CD4-positive, alpha-beta T cell treated with Interleukin-6 for 4 hours (primary cell): ENCODE data around the gene PRSS27.

ENCODE experiments used
- DNase-seq: peaks from one replicate; pipeline ENCODE4 v3.0.0-alpha.2; 2020; ENCODE audit warnings: mixed read lengths

The PRSS27 gene

GRCh38 chr16:2749936-2750335, 29.9 kb upstream of the PRSS27 start:
- DNase-seq: no peak

DNA sequence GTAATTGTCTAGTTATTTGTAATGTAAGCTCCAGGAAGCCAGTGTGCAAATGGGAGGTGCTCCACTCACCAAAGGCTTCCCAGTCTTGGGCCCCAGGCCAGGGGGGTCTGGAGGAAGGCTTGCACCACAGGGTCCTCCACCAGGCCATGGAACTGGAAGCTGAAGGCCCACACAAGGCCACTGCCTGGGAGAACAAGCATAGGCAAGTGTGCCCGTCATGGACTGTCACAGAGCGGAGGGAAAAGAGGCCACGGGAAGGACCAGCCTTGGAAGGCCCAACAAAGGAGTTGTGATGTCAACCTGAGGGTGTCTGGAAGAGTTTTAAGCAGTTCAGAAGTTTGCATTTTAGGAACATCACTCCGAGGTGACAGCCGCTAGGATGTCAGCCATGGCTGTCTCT, 29.5 kb upstream of the PRSS27 start:
- DNase-seq: no peak

- no peak for DNase-seq
Observed at GRCh38 chr16:2748757-2749455, 28.9 kb upstream of the PRSS27 start.

- no peak for DNase-seq
Observed at GRCh38 chr16:2745961-2746360, 25.9 kb upstream of the PRSS27 start.

- no peak for DNase-seq
Observed at GRCh38 chr16:2745116-2745890, 25.3 kb upstream of the PRSS27 start.

DNA sequence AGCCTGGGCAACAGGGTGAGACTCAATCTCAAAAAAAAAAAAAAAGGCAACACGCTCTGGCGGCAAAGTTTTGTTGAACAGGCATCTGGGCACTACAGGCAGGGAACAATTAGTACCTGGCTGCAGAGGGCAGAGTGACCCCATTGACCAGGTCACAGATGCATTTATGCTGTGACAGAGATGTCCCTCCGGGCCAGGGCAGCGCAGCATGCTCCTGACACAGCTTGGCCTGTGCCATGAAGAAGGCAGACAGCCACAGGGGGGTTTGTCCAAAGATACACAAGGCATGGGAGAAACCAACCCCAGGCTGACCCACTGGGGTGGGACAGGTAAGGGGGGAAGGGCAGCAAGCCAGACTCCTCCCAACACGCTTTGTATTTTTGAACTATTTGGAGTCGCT, 24.7 kb upstream of the PRSS27 start:
- DNase-seq: no peak

DNA sequence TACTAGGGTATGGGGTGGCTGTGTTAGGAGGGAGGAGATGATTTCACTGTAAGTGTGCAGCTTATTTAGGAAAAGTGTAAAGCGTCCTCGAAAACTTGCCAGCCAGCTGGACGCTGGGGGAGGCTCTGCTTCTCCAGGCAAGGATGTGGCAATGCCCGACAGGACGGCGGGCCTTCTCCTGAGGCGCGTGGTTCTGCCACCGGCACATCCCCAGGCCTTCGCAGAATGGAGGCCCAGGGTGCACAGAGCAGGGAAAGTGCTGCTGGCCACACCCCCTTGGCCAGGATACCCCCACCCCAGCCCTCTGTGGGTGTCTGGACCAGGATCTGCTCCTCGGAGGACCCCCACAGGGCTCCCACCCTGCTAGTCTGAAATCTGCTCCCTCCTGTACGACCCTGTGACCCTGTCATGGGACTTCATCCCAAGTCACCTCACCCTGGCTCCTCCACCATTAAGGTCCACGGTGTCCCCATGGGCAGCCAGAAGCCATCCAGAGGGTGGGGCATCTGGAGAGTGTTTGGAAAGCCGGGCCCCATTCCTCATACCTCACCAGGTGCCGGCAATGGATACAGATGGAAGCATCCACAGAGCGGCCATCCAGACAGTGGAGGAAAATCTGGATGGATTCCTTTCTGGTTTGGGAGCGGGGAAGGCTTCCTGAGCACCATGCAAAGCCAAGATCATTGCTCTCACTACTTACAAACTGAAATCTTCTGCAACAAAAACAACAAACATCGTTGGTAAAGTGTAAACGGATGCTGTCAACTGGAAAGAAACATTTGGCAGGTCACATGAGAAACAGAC, 23.2 kb upstream of the PRSS27 start:
- no peak for DNase-seq

DNA sequence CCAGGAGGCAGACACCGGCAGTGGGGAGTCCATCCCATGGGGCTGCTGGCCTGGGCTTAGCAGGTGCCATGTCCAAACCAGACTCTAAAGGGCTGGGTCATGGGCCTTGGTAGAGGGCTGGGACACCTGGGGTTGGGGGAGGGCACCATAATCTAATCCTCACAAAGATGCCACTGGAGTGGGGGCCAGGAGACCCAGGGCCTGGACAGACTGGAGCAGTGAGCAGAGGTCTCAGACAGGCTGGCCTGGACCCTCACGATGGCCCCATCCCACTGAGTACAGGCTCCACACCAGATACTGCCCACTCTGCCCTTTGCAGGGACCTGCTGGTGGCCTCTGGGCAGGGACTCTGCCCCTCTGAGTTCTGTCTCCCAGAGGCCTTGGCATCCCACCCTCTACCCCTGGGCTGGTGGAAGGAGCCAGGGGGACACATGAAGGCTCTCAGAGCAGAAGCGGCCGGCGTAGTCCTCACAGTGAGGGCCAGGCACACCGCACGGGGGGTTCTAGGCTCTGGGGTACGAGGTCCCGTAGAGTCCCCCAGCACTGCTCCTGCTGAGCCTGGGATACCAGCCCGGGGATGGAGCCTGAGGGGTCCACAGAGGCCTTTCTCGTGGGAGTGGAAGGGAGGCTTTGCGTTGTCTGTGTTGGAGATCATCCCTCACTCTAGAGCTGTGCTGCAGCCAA, 22.4 kb upstream of the PRSS27 start:
- no peak for DNase-seq

DNA sequence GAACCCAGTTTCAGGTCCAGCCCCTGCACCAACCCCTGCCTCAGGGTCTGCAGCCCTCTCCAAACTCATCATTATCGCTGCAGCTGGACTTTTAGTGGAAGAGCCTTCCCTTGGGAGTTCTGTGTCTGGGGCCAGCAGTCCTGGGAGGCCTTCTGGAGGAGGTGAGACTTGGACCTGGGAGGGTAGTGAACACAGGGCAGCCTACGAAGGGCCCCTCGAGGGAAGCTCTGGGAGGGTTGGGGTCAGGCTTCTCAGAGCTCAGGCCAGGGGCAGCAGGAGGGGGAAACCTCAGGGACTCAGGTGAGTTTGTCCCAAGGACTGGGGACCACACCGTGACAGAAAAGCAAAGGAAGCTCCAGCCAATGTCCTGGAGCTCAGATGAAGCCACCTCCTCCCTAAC, 21.1 kb upstream of the PRSS27 start:
- no peak for DNase-seq

- no peak for DNase-seq
Observed at GRCh38 chr16:2740476-2740875, 20.5 kb upstream of the PRSS27 start.

- no peak for DNase-seq
Observed at GRCh38 chr16:2739625-2740430, 19.8 kb upstream of the PRSS27 start.

DNA sequence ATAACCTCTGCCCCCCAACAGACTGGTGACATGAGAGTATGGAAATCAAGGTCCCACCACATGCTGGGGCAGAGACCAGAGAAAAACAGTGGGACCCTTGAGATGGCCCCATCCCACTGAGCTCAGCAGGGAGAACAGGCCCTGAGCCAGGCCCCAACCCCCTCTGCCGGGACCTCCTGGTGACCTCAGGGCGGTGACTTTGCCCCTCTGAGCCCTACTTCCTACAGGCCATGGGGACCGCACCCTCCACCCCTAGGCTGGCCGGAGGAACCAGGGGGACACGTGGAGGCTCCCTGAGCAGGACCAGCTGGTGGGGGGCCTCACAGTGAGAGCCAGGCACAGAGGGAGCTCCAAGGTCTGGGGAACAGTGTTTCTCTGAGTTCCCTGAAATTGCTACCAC, 18.6 kb upstream of the PRSS27 start:
- DNase-seq: no peak

DNA sequence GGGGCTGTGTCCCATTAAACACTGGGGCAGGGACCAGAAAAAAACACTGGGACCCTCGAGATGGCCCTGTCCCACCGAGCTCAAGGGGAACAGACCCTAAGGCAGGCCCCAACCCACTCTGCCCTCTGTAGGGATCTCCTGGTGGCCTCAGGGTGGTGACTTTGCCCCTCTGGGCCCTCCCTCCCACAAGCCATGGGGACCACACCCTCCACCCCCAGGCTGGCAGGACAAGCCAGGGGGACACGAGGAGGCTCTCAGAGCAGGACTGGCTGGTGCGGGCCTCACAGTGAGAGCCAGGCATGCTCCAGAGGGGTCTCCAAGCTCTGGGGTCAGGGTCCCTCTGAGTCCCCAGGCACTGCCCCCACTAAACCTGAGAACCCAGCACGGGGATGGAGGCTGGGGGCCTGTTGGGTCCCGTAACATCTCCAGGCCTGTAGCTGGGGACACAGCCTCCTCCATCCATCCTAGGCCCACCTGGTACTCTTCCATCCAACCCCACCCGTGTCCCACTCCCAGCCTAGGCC, 17.9 kb upstream of the PRSS27 start:
- DNase-seq: no peak

DNA sequence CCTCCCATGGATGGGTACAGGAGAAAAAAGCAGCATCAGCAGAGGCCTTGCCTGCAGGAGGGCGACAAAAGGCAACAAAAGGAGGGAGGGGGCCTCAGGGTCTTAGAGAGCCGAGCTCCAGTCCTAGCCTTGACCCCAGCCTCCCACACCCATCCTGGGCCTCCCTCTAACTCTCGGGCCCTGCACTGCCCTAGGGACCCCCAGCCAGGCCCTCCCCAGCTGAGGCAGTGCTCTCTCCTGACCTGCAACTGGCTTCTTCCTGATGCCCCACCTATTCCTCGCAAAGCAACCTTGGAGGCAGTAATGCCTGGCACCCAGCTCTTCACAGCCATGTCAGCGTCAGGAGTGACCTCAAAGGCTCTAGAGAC, 17.2 kb upstream of the PRSS27 start:
- no peak for DNase-seq

DNA sequence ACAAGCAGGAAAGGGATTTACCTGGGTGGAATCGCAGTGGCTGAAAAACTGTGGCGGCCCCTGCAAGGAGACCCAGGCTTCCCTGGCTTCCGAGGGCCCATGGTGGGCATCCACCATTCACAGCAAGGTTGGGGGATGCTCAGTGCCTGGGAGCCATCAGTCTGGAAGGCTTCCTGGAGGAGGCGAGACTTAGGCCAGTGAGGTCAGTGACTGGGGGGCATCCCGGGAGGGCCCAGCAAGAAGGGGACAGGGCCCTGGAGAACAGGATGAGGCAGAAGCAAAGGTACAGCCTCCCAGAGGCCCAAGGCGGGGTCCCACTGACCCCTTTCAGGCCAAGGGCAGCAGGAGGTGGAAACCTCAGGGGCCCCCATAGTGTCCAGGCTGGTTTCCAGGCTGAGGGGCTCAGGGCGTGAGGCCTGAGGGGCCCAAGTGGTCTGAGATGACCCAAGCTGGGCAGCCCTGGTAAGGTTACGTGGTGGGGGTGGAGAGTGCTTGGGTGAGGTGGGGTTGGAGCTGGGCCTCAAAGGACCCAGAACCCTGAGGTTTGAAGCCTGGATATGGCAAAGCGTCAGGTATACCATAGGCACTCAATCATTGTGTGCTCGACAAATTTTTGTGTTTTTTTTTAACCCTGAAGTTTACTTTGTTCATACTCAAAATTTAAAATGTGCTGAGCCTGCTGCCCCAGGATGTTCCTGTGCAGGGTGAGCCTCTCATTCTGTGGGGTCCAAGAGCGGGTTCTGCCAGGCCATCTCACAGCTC, 16.6 kb upstream of the PRSS27 start:
- no peak for DNase-seq

GRCh38 chr16:2734844-2735515, 15.0 kb upstream of the PRSS27 start:
- DNase-seq: no peak

- DNase-seq: no peak
Observed at GRCh38 chr16:2728034-2728433, 8.0 kb upstream of the PRSS27 start.

- no peak for DNase-seq
Observed at GRCh38 chr16:2726923-2727322, 6.9 kb upstream of the PRSS27 start.

- DNase-seq: no peak
Observed at GRCh38 chr16:2724816-2725348, 4.9 kb upstream of the PRSS27 start.

DNA sequence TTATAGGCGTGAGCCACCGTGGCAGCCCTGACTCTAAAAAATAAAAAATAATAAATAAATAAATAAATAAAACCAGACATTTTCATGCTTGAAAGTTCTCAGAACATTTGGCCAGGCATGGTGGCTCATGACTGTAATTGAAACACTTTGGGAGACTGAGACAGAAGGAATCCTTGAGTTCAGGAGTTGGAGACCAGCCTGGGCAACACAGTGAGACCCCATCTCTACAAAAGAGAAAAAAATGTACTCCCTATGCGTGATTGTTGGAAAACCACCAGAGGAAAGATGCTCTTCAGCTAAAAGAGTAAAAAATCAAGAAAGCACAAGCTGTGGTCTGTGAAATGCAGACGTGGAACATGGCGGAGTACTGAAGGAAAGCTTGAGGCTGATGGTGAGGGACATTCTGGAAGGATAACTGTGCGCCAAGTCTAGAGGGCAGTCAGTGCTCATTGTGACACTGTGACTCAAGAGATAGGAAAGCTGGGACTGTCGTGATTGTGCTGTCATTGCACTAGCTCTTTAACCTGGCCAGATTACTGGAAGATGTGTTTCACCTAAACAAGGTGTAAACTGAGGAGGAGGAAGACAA, 4.2 kb upstream of the PRSS27 start:
- DNase-seq: no peak
